CD14-positive monocyte (primary cell): ENCODE data around the gene GMDS. TPM values are rescaled to one million over a fixed set of nuclear protein-coding genes. Genes with fewer than 3 reads are reported as not detected.

Experiments
- DNase-seq, 3 donors: peaks; one replicate each; pipeline ENCODE4 v3.0.0-alpha.2; 2011 to 2022
- H2AFZ ChIP-seq: 2 replicates; pipeline ENCODE4 v1.6.0; 2012; ENCODE audit warnings: mild to moderate bottlenecking, low read depth, low read length, inconsistent platforms; ENCODE audit not compliant: insufficient read depth, poor library complexity, severe bottlenecking
- H3K27ac ChIP-seq, 2 donors: 1 replicate in 1 of 2; 2 replicates in 1 of 2; pipeline ENCODE4 v1.5.1; 2012 to 2013; ENCODE audit warnings: low read length in 2 of 2, control low read depth in 1 of 2, inconsistent platforms in 1 of 2, low read depth in 1 of 2, mild to moderate bottlenecking in 1 of 2
- H3K27me3 ChIP-seq, 2 donors: one replicate each; pipeline versions ENCODE4 v1.6.0 to v1.6.1; 2011 to 2013; ENCODE audit warnings: low read length in 2 of 2; ENCODE audit not compliant: control insufficient read depth in 2 of 2, insufficient read depth in 2 of 2
- H3K36me3 ChIP-seq, 2 donors: replicated peaks in 1 of 2; 1 replicate in 1 of 2; 2 replicates in 1 of 2; pipeline versions ENCODE4 v1.5.1 to v1.6.1; 2012 to 2013; ENCODE audit warnings: low read length in 2 of 2, control low read depth in 1 of 2, inconsistent platforms in 1 of 2, mild to moderate bottlenecking in 1 of 2; ENCODE audit not compliant: insufficient read depth in 2 of 2, control insufficient read depth in 1 of 2
- H3K4me1 ChIP-seq, 2 donors: 1 replicate in 1 of 2; 2 replicates in 1 of 2; pipeline versions ENCODE4 v1.5.1 to v1.6.1; 2012 to 2013; ENCODE audit warnings: low read length in 2 of 2, control low read depth in 1 of 2, inconsistent platforms in 1 of 2, mild to moderate bottlenecking in 1 of 2, moderate library complexity in 1 of 2; ENCODE audit not compliant: insufficient read depth in 2 of 2, control insufficient read depth in 1 of 2
- H3K4me2 ChIP-seq: replicated peaks from 2 replicates; pipeline ENCODE3; 2012; ENCODE audit warnings: low read length, moderate library complexity, mild to moderate bottlenecking; ENCODE audit not compliant: poor library complexity, severe bottlenecking; ENCODE audit errors: extremely low read depth
- H3K4me3 ChIP-seq, 3 experiments: fragments of 200-600 bp in 1 of 3; sonication (generic) in 1 of 3; replicated peaks in 1 of 3; 1 replicate in 2 of 3; 2 replicates in 1 of 3; pipeline ENCODE4 v1.5.1; 2011 to 2013; ENCODE audit warnings: low read length in 3 of 3, mild to moderate bottlenecking in 3 of 3, control low read depth in 2 of 3, low read depth in 2 of 3, inconsistent platforms in 1 of 3, moderate library complexity in 1 of 3
- H3K79me2 ChIP-seq: 2 replicates; pipeline ENCODE4 v1.6.0; 2012; ENCODE audit warnings: mild to moderate bottlenecking, control low read depth, inconsistent platforms, low read length, moderate library complexity; ENCODE audit not compliant: insufficient read depth
- H3K9ac ChIP-seq: 2 replicates; pipeline ENCODE4 v1.6.0; 2017; ENCODE audit warnings: low read length, mild to moderate bottlenecking; ENCODE audit not compliant: insufficient read depth, poor library complexity, severe bottlenecking
- H3K9me3 ChIP-seq, 2 donors: replicated peaks in 1 of 2; 1 replicate in 1 of 2; 2 replicates in 1 of 2; pipeline versions ENCODE4 v1.5.1 to v1.6.1; 2012 to 2013; ENCODE audit warnings: low read length in 2 of 2, control low read depth in 1 of 2; ENCODE audit not compliant: control insufficient read depth in 1 of 2, insufficient read depth in 1 of 2
- H4K20me1 ChIP-seq: 2 replicates; pipeline ENCODE4 v1.6.0; 2012; ENCODE audit warnings: mild to moderate bottlenecking, low read length, control low read depth, moderate library complexity; ENCODE audit not compliant: insufficient read depth
- H3K27ac Mint-ChIP-seq, 7 donors: one replicate each; pipeline ENCODE4 v1.8.0; 2020; ENCODE audit warnings: mild to moderate bottlenecking in 7 of 7, mixed read lengths in 7 of 7, moderate library complexity in 6 of 7, inconsistent platforms in 2 of 7
- H3K27me3 Mint-ChIP-seq, 3 donors: one replicate each; pipeline ENCODE4 v1.8.0; 2021 to 2022; ENCODE audit warnings: low read depth in 3 of 3, mild to moderate bottlenecking in 3 of 3, mixed read lengths in 3 of 3, moderate library complexity in 3 of 3, inconsistent platforms in 1 of 3
- H3K36me3 Mint-ChIP-seq, 2 donors: one replicate each; pipeline ENCODE4 v1.8.0; 2020; ENCODE audit warnings: mixed read lengths in 2 of 2, inconsistent platforms in 1 of 2, mild to moderate bottlenecking in 1 of 2
- H3K4me1 Mint-ChIP-seq: one replicate; pipeline ENCODE4 v1.8.0; 2020; ENCODE audit warnings: mild to moderate bottlenecking, mixed read lengths
- H3K4me3 Mint-ChIP-seq, 2 donors: one replicate each; pipeline ENCODE4 v1.8.0; 2020; ENCODE audit warnings: mild to moderate bottlenecking in 2 of 2, mixed read lengths in 2 of 2, moderate library complexity in 1 of 2
- H3K9me3 Mint-ChIP-seq, 7 donors: one replicate each; pipeline ENCODE4 v1.8.0; 2020 to 2022; ENCODE audit warnings: mixed read lengths in 7 of 7, mild to moderate bottlenecking in 6 of 7, moderate library complexity in 6 of 7, inconsistent platforms in 2 of 7
- CTCF ChIP-seq: fragments of 200-600 bp; IDR thresholded peaks from one replicate; pipeline ENCODE4 v1.8.0; 2022; ENCODE audit warnings: antibody characterized with exemption, mild to moderate bottlenecking
- WGBS: methylation state at CpG from one replicate; pipeline ENCODE4 v1.1.5; 2013; ENCODE audit warnings: missing lambda C conversion rate; ENCODE audit not compliant: insufficient coverage; 5-methylcytosine and 5-hydroxymethylcytosine counted together
- intact Hi-C, 2 donors: fragments of 100-400 bp; cut with micrococcal nuclease; formaldehyde crosslinking; loops; one replicate each; pipeline versions ENCODE4 v1.15.0 to v1.15.1; 2023
- polyA plus RNA-seq, 3 donors: library from polyadenylated mRNA; depleted of rRNA in 1 of 3; unstranded in 2 of 3; stranded (reverse) in 1 of 3; fragments of 300-500 nt in 2 of 3; fragments of >200 nt in 1 of 3; fragmentation: Illumina TruSeq in 2 of 3; gene quantifications; 1 replicate in 2 of 3; 2 replicates in 1 of 3; pipeline ENCODE4 v1.2.3, GENCODE V29; 2012 to 2021

GMDS gene
- polyA plus RNA-seq, 3 donors, result 10.5 to 19.9 (median 17.6) TPM

GRCh38 chr6:1679031-1679687 is 566.2 kb downstream of the GMDS start:
- intact Hi-C loops, result no loop called here
- Histone ChIP-seq H3K4me3 (no peak overlapping the region), H3K4me1 (no peaks in the 10 kb centered on the region), H3K9ac (no peak overlapping the region), H3K79me2 (no peaks in the 10 kb centered on the region), H2AFZ (no peak overlapping the region), H3K27ac (no peak overlapping the region), H3K36me3 (no peaks in the 10 kb centered on the region), H4K20me1 (no peaks in the 10 kb centered on the region), H3K9me3 (no peaks in the 10 kb centered on the region), H3K4me2 (no peak overlapping the region), H3K27me3 (no peaks in the 10 kb centered on the region)
- Mint-ChIP-seq H3K4me3 (no peak overlapping the region), H3K4me1 (peaks cover 6% of the 10 kb centered on the region), H3K9me3 (peaks cover 0 to 8% (median 0%) of the 10 kb centered on the region in 7 donors), H3K36me3 (no peaks in the 10 kb centered on the region), H3K27me3 (peaks cover 0 to 3% (median 2%) of the 10 kb centered on the region in 3 donors), H3K27ac (no peak overlapping the region)
- 88% methylated on average over 8 of the region's 13 CpGs for WGBS
- no peak for TF ChIP-seq CTCF
- no peak for DNase-seq

- Histone ChIP-seq H3K9me3 (no peaks in the 10 kb centered on the region), H3K4me1 (no peaks in the 10 kb centered on the region), H3K9ac (no peak overlapping the region), H4K20me1 (no peaks in the 10 kb centered on the region), H3K27me3 (no peaks in the 10 kb centered on the region), H3K27ac (no peak overlapping the region), H3K4me2 (no peak overlapping the region), H2AFZ (no peak overlapping the region), H3K4me3 (no peak overlapping the region), H3K79me2 (no peaks in the 10 kb centered on the region), H3K36me3 (no peaks in the 10 kb centered on the region)
- intact Hi-C loops, result no loop called here
- no peak overlapping the region for H3K4me3 Mint-ChIP-seq
- H3K27ac Mint-ChIP-seq, result no peak overlapping the region
- peaks cover 0 to 3% (median 2%) of the 10 kb centered on the region in 3 donors for H3K27me3 Mint-ChIP-seq
- no peaks in the 10 kb centered on the region for H3K36me3 Mint-ChIP-seq
- no peak for TF ChIP-seq CTCF
- no peak for DNase-seq
- 30% methylated on average over 2 of the region's 3 CpGs for WGBS
- peaks cover 6% of the 10 kb centered on the region for H3K4me1 Mint-ChIP-seq
- H3K9me3 Mint-ChIP-seq, result peaks cover 0 to 5% (median 0%) of the 10 kb centered on the region in 7 donors
Measured at GRCh38 chr6:1678201-1678600, 567.2 kb downstream of the GMDS start.
